Osteocyte (in vitro differentiated cells): ENCODE data around the gene NRXN3. TPM values are rescaled to one million over a fixed set of nuclear protein-coding genes. Genes with fewer than 3 reads are reported as not detected.

Experiments
- DNase-seq: peaks from one replicate; pipeline ENCODE4 v3.0.0; 2021; ENCODE audit warnings: mixed read lengths; ENCODE audit not compliant: unreplicated experiment; ENCODE audit errors: extremely low spot score
- H3K27ac Mint-ChIP-seq: one replicate; pipeline ENCODE4 v1.8.0; 2021; ENCODE audit warnings: mild to moderate bottlenecking, mixed read lengths; ENCODE audit not compliant: unreplicated experiment
- H3K27me3 Mint-ChIP-seq: one replicate; pipeline ENCODE4 v1.8.0; 2021; ENCODE audit warnings: mixed read lengths; ENCODE audit not compliant: unreplicated experiment
- H3K36me3 Mint-ChIP-seq: one replicate; pipeline ENCODE4 v1.8.0; 2021; ENCODE audit warnings: mixed read lengths; ENCODE audit not compliant: unreplicated experiment
- H3K4me1 Mint-ChIP-seq: one replicate; pipeline ENCODE4 v1.8.0; 2021; ENCODE audit warnings: mixed read lengths; ENCODE audit not compliant: unreplicated experiment
- H3K4me3 Mint-ChIP-seq: one replicate; pipeline ENCODE4 v1.8.0; 2021; ENCODE audit warnings: mild to moderate bottlenecking, moderate library complexity, mixed read lengths; ENCODE audit not compliant: unreplicated experiment
- H3K9me3 Mint-ChIP-seq: one replicate; pipeline ENCODE4 v1.8.0; 2021; ENCODE audit warnings: mixed read lengths; ENCODE audit not compliant: unreplicated experiment
- total RNA-seq: library from RNA; stranded (reverse); gene quantifications from 2 replicates; pipeline ENCODE4 v1.2.1, GENCODE V29; 2021
- TF ChIP-seq, protein P1 (sequence below): fragments of 200-600 bp; sonication (generic); IDR thresholded peaks from 2 replicates; pipeline ENCODE4 v1.5.0; 2021; ENCODE audit warnings: antibody characterized with exemption, mild to moderate bottlenecking, moderate library complexity

NRXN3 gene
- total RNA-seq, 1 donor from 2014 or later = 26.5 TPM

DNA sequence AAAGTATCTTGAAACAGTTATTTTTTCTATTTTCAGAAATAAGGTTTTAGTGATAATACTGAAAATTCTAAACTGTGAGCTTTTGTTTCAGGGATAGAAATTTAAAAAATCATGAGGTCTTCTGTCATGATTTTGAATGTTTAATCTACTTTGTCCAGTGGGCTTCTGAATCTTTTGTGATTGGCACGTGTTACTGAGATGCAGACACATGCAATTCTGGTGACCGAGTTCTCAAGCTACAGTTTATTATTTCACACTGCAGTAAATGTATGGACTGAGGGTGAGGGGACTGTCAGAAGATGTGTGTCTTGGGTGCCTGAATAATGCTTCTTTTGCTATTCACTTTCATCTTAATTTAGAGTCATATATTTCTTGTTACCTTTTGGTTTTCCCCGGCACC, 1262.5 kb downstream of the NRXN3 start:
- Mint-ChIP-seq H3K27me3 (no peaks in the 10 kb centered on the region), H3K4me3 (no peak overlapping the region), H3K4me1 (no peaks in the 10 kb centered on the region), H3K27ac (no peak overlapping the region), H3K9me3 (no peaks in the 10 kb centered on the region), H3K36me3 (no peaks in the 10 kb centered on the region)
- TF ChIP-seq, protein P1, sequence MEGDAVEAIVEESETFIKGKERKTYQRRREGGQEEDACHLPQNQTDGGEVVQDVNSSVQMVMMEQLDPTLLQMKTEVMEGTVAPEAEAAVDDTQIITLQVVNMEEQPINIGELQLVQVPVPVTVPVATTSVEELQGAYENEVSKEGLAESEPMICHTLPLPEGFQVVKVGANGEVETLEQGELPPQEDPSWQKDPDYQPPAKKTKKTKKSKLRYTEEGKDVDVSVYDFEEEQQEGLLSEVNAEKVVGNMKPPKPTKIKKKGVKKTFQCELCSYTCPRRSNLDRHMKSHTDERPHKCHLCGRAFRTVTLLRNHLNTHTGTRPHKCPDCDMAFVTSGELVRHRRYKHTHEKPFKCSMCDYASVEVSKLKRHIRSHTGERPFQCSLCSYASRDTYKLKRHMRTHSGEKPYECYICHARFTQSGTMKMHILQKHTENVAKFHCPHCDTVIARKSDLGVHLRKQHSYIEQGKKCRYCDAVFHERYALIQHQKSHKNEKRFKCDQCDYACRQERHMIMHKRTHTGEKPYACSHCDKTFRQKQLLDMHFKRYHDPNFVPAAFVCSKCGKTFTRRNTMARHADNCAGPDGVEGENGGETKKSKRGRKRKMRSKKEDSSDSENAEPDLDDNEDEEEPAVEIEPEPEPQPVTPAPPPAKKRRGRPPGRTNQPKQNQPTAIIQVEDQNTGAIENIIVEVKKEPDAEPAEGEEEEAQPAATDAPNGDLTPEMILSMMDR = no peak
- no peak for DNase-seq

DNA sequence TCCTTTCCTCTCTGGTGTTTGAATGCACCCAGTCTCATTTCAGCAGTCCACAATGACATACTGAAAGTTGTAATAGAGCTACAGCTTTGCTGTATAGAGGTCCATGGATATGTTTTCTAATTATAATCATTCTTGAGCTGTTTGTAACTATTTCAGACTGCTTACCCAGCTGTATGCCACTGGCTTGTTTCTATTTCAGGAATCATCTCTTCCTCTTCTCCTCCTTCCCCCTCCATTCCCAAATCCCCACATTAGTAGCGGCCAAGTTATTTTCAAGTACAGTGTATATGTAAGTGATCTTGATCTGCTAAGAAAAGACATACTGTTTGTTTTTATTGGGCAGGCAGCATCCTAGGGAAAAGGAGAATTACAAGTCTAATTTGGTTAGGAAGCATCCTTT, 1266.2 kb downstream of the NRXN3 start:
- TF ChIP-seq, protein P1 = no peak
- Mint-ChIP-seq H3K9me3 (no peaks in the 10 kb centered on the region), H3K4me1 (no peaks in the 10 kb centered on the region), H3K27me3 (no peaks in the 10 kb centered on the region), H3K27ac (no peak overlapping the region), H3K4me3 (no peak overlapping the region), H3K36me3 (no peaks in the 10 kb centered on the region)
- no peak for DNase-seq

DNA sequence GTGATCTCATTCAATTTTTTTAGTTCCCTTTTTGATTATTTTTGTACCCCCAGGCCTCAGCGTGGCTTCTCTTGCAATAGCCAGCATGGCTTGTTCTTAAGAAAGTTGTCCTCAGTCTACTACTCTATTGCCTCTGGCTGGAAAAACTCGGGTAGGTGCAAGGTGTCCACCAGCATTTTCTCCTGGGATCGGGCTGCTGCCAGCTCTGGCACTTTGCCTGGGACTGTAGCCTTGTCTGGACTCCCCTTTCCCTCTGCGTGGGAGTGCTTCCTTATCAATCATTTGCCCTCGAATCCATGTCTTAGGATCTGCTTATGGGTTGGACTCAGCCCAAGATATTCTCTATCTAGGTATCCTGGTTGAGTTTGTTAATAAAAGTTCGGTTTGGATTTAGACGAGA, 1267.8 kb downstream of the NRXN3 start:
- Mint-ChIP-seq H3K4me1 (no peaks in the 10 kb centered on the region), H3K36me3 (no peaks in the 10 kb centered on the region), H3K4me3 (no peak overlapping the region), H3K9me3 (no peaks in the 10 kb centered on the region), H3K27ac (no peak overlapping the region), H3K27me3 (no peaks in the 10 kb centered on the region)
- no peak for DNase-seq
- TF ChIP-seq, protein P1 = no peak

DNA sequence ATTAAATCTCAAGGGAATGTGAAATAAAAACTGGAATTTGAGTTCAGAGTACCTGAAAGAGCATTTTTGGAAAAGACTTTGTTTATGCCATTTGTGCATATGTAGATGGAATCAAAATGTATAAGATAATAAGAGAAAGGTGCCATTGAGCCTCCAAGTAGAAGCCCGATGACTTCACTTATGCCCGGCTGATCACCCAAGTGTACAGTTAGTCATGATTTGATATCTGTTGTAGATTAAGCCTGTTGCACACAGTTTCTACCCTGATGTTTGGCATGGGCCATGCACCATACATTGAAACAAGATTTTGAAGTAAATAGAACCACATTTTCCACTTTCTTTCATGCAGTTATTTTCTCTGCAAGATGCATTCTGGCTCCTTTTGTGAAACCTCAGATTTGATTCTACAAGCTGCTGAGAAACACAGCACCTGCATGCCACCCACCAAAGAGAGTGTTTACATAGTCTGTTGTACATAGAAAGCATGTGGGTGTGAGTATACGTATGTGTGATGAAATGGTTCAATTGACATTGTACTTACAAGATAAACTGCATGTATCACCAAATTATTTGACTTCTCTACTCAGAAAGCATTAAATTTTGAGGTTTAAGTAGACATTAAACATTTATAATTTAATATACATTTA, 1268.6 kb downstream of the NRXN3 start:
- H3K9me3 Mint-ChIP-seq = no peaks in the 10 kb centered on the region
- no peaks in the 10 kb centered on the region for H3K36me3 Mint-ChIP-seq
- no peak for DNase-seq
- H3K4me1 Mint-ChIP-seq = peaks cover 6% of the 10 kb centered on the region
- no peaks in the 10 kb centered on the region for H3K27me3 Mint-ChIP-seq
- H3K4me3 Mint-ChIP-seq = no peak overlapping the region
- no peak overlapping the region for H3K27ac Mint-ChIP-seq
- TF ChIP-seq, protein P1 = no peak

DNA sequence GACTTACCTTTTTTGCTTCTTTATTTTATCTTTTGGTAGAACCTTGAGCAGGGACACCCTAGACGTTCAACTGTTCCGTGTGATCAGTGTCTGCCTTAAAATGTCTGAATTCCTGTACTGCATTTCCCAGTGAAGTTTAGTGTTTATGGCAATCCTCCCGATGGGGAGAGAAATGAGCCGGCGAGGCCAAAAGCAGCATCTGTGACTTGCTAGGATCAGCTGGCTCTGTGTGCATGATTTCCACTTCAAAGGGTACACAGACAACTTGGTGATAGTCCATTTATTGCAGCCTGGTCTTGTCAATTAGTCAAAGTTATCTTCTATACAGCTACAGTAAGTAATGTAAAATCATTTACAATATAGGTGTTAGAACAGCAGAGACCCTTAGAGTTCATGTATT, 1272.6 kb downstream of the NRXN3 start:
- Mint-ChIP-seq H3K4me1 (peaks cover 9% of the 10 kb centered on the region), H3K4me3 (no peak overlapping the region), H3K36me3 (no peaks in the 10 kb centered on the region), H3K27me3 (no peaks in the 10 kb centered on the region), H3K9me3 (no peaks in the 10 kb centered on the region), H3K27ac (no peak overlapping the region)
- TF ChIP-seq, protein P1 = no peak
- DNase-seq = no peak
